Measurements from ENCODE around the gene GTF2F2.

Gene GTF2F2

GRCh38 chr13:45119991-45120864, at the start of gene GTF2F2:
GTF2F2 (plus strand) TSS chr13:45120510; CDS start chr13:45120656, 146 bp downstream.
- DNase-seq (ENCODE audit: low read depth), result peak; percentile 68

GRCh38 chr13:45073809-45074208, 46.5 kb upstream of the GTF2F2 start:
- no peak for DNase-seq (ENCODE audit: low read depth)

GRCh38 chr13:45074721-45075120, 45.6 kb upstream of the GTF2F2 start:
- DNase-seq (ENCODE audit: low read depth), result no peak

GRCh38 chr13:45078003-45078402, 42.3 kb upstream of the GTF2F2 start:
- DNase-seq (ENCODE audit: low read depth), result no peak

- peak; percentile 50 for DNase-seq (ENCODE audit: low read depth)
These were observed 37.3 kb upstream of the GTF2F2 start for GRCh38 chr13:45082964-45083363.

GRCh38 chr13:45084515-45084914, 35.8 kb upstream of the GTF2F2 start:
- DNase-seq (ENCODE audit: low read depth), result no peak

- DNase-seq (ENCODE audit: low read depth), result no peak
These were observed 33.8 kb upstream of the GTF2F2 start for GRCh38 chr13:45086484-45086883.

GRCh38 chr13:45092663-45093062, 27.6 kb upstream of the GTF2F2 start:
- DNase-seq (ENCODE audit: low read depth), result no peak

GRCh38 chr13:45100573-45101262, 19.6 kb upstream of the GTF2F2 start:
- DNase-seq (ENCODE audit: low read depth), result no peak

- no peak for DNase-seq (ENCODE audit: low read depth)
These were observed 18.8 kb upstream of the GTF2F2 start for GRCh38 chr13:45101327-45102018.

- DNase-seq (ENCODE audit: low read depth), result no peak
These were observed 18.2 kb upstream of the GTF2F2 start for GRCh38 chr13:45102136-45102507.

GRCh38 chr13:45103449-45103848, 16.9 kb upstream of the GTF2F2 start:
- DNase-seq (ENCODE audit: low read depth), result no peak

- DNase-seq (ENCODE audit: low read depth), result no peak
These were observed 16.0 kb upstream of the GTF2F2 start for GRCh38 chr13:45104261-45104660.

GRCh38 chr13:45105895-45106294, 14.4 kb upstream of the GTF2F2 start:
- DNase-seq (ENCODE audit: low read depth), result no peak

GRCh38 chr13:45107539-45107938, 12.8 kb upstream of the GTF2F2 start:
- no peak for DNase-seq (ENCODE audit: low read depth)

GRCh38 chr13:45108716-45109101, 11.6 kb upstream of the GTF2F2 start:
- DNase-seq (ENCODE audit: low read depth), result no peak

GRCh38 chr13:45109102-45109720, 11.1 kb upstream of the GTF2F2 start:
- no peak for DNase-seq (ENCODE audit: low read depth)

- DNase-seq (ENCODE audit: low read depth), result no peak
These were observed 6.8 kb upstream of the GTF2F2 start for GRCh38 chr13:45113233-45114224.

GRCh38 chr13:45119469-45119990, 780 bp upstream of the GTF2F2 start:
- DNase-seq (ENCODE audit: low read depth), result no peak

- DNase-seq (ENCODE audit: low read depth), result no peak
These were observed 889 bp downstream of the GTF2F2 start for GRCh38 chr13:45120967-45121831.

All from HS-27A (cell line).